NCI-H128 (cell line): ENCODE data around the gene LRP10.

Experiments
- DNase-seq: peaks from one replicate; lab custom pipeline; 2025; ENCODE audit not compliant: unreplicated experiment; lab: John Stamatoyannopoulos, UW

The LRP10 gene

GRCh38 chr14:22864979-22865378 is 6.6 kb upstream of the LRP10 start:
- DNase-seq, result no peak

- no peak for DNase-seq
Observed at GRCh38 chr14:22865424-22866405, 5.8 kb upstream of the LRP10 start.

DNA sequence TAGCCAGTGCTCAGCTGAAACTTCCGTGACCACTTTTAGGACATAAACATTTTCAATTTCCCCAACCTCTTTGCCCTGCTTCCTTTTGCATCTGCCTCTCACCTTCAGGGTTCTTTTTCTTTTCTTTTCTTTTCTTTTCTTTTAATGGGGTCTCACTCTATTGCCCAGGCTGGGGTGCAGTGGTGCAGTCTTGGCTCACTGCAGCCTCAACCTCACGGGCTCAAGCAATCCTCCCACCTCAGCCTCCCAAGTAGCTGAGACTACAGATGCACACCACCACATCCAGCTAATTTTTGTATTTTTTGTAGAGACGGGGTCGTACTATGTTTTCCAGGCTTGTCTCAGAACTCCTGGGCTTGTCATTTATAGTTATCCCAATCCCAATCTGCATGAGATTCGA is 4.7 kb upstream of the LRP10 start:
- no peak for DNase-seq

DNA sequence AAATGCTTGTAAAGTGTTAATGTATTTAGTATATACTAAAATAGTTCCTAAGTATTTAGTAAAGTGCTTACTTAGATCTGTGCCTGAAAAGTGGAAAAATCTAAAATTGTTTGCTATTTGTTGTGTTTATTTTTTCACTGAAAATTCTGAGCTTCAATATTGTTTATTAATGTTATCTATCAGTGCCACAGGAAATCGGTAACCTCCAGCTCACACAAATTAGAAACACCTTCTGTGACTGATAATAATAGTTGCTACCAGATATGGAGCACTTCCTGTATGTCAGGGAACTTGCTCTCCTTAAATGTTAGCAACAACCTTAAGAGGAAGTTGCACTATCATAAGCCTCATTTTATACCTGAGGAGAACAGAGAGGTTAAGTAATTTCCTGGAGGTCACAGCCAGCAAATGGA is 723 bp upstream of the LRP10 start:
- DNase-seq, result no peak

- peak; percentile 80 for DNase-seq
Observed at GRCh38 chr14:22872033-22872832, 693 bp downstream of the LRP10 start.

DNA sequence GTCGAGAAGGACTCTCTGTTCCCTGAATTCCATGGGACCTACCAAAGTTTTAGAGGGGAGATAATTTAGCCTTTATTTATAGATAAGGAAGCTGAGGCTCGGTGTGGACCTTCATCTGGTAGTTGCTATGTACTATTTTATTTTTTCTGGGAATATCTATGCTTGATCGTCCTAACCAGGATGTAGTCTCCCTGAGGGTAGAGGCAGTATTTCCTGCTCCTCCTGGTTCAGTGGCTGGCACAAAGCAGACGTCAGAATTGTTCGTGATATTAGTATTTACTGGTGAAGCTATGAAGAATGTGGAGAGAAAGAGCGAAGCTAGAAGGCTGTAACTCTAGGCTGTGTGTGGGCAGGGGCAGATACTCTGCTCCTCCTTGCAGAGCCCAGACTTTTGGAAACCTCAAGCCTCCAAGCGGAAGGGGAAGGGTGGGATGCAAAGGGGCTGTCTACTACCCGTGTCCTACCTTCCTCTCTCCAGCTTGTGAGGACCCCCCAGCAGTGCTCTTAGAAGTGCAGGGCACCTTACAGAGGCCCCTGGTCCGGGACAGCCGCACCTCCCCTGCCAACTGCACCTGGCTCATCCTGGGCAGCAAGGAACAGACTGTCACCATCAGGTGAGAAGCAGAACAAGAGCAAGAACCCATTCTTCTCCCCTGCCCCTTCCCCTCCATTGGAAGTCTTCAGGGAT is 1.4 kb downstream of the LRP10 start:
- DNase-seq, result no peak

DNA sequence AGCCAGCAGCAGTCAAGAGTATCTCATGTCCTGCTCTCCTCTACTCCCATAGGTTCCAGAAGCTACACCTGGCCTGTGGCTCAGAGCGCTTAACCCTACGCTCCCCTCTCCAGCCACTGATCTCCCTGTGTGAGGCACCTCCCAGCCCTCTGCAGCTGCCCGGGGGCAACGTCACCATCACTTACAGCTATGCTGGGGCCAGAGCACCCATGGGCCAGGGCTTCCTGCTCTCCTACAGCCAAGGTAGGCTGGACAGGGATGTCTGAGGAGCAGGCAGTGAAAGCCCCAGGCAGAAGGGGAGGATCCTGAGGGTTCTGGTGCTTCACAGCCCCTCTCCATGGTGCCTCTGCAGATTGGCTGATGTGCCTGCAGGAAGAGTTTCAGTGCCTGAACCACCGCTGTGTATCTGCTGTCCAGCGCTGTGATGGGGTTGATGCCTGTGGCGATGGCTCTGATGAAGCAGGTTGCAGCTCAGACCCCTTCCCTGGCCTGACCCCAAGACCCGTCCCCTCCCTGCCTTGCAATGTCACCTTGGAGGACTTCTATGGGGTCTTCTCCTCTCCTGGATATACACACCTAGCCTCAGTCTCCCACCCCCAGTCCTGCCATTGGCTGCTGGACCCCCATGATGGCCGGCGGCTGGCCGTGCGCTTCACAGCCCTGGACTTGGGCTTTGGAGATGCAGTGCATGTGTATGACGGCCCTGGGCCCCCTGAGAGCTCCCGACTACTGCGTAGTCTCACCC is 3.6 kb downstream of the LRP10 start:
- DNase-seq, result no peak

- DNase-seq, result no peak
Observed at GRCh38 chr14:22875748-22876319, 4.3 kb downstream of the LRP10 start.

- no peak for DNase-seq
Observed at GRCh38 chr14:22877000-22877501, 5.5 kb downstream of the LRP10 start.

DNA sequence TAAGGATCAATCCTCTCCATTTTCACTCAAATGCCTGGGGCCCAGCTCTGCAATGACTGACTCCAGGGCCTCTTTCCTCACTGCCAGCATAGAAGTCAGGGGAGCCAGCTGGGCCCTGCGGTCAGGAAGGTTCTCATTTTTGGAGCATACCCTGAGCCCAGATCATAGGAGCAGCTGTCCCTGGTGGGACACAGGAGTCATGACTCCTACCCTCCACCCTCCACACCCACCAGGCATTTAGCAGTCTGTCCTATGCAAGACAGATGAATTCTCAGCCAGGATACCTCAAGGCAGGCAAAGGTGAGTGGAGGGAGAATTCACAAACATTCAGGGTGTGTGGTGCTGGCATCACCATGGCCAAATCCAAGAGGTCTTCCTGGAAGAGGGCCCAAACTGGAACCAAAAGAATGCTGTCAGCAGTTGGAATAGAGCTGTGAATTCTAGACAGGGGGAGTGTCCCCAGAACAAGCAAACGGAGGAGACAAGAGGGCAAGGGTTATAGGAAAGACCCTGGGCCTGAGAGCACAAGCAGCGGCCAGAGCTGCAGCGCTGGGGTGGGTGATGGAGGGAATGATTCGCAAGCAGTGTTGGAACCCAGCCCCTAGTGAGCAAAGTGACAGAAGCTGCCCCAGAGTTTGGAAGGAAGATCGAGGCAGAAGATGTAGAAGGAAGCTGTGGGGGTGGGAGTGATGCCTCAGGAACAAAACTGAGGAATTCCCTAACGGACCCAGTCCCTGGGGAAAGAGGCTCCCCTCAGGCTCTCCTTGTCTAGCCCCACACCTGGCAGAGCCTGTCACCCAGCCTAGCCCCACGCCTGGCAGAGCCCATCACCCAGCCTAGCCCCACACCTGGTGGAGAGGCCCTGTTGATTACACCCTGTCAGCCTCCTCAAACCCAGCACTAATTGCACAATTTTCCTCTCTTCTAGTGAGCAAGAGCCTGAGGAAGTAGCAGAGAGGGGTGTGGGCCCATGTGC is 7.0 kb downstream of the LRP10 start:
- DNase-seq, result no peak

DNA sequence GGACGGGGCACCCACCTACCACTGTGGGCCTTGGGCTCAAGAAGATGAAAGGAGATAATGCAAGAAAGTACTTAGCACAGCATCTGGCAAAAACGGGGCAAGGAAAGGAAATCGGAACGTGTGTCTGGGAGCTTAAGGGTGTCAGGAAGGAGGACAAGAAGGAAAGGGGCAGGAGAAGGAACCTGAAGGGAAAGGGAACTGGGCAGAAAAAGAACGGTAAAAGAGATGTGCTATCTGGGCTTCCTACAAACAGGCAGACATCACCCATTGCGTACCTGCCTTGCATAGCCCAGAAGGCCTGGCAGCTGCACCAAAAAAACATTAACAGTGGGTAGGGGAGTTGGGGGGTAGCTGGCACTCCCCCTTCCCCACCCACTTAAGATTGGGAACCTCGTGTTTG is 10.5 kb downstream of the LRP10 start:
- DNase-seq, result no peak

GRCh38 chr14:22882529-22883172 is 11.1 kb downstream of the LRP10 start:
- DNase-seq, result no peak

DNA sequence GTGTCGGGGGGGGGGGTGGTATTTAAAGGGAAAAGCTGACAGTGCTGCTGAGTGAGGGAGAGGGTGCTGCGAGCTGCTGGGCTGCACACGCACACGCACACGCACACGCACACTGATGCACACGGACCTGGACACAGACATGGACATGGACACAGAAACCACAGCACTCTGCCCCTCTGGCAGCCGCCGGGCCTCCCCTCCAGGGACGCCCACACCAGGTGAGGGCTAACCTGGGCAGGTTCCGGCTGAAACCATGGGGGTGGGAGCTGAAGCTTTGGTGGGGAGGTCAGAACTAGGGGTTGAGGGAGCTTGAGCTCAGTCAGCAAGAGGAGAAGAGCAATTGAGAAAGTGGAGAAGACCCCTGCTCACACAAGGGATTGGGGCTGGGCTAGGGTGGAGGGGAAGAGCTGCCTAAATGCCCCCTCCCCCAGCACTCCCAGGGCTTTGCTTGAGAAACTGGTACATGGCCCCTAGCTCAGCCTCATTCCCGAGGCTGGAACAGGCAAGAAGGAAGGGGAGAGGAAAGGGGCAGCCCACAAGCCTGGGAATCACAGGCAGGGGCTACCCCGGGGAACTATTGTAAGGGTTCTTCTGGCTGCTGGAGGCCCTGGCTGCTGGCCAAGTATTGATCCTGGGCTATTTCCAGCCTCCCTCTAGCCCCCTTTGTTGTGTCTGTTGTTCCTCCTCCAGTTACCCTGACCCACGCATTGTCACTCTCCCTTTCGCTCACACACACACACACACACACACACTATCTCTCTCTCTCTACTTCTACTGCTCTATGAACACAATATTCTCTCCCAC is 11.8 kb downstream of the LRP10 start, which contains the start of gene REM2:
Gene REM2, plus strand, starts transcription at position 50 of the 804 bp plus-strand sequence. Its CDS starts 66 bp downstream, at position 116.
- DNase-seq, result no peak

GRCh38 chr14:22884076-22884737 is 12.7 kb downstream of the LRP10 start:
- no peak for DNase-seq

DNA sequence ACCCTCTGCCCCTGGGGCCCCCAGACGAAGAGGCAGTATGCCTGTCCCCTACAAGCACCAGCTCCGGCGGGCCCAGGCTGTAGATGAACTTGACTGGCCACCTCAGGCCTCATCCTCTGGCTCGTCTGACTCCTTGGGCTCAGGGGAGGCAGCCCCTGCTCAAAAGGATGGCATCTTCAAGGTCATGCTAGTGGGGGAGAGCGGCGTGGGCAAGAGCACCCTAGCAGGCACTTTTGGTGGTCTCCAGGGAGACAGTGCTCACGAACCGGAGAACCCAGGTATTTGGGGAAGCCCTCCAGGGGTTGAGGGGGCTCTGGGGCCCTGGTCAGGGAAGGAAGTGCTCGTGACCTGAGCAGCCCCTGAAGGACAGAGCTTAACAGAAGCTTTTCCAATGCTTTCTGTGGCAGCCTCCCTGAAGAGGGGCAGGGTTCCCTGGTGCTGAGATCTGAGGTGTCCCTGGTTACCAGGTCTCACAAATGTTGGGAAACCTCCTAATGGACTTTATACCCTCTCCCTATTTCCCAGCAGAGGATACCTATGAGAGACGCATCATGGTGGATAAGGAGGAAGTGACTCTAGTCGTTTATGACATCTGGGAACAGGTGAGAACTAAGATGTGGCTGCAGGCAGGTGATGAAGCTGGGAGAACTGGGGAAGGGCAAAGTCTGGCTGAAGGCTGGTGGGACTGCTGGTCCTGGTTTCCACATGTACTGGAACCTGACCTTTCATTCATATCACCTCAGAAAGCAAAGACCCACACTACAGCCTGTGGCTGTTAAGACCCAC is 13.4 kb downstream of the LRP10 start:
- no peak for DNase-seq

DNA sequence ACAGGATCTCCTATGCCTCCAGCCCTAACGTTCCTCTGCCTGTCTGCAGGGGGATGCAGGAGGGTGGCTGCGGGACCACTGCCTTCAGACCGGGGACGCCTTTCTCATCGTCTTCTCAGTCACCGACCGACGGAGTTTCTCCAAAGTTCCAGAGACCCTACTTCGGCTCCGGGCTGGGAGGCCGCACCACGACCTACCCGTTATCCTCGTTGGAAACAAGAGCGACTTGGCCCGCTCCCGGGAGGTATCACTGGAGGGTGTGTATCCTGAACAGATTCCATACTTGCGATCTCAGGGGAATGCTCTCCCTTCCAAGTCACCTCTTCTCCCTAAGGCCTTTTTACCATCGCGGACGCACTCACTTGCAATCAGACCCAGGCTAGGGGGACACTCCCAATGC is 14.4 kb downstream of the LRP10 start:
- no peak for DNase-seq
